HepG2 (cell line): ENCODE results near the gene TAPBP. TPM values are rescaled to one million over a fixed set of nuclear protein-coding genes. Genes with fewer than 3 reads are reported as not detected.

Experiments used
- BCL3 ChIP-seq: sonication (generic); formaldehyde crosslinking; IDR thresholded peaks from 2 replicates; pipeline ENCODE4 v1.5.1; 2020; ENCODE audit warnings: mild to moderate bottlenecking, missing genetic modification reagents, moderate library complexity
- ESRRA ChIP-seq: sonication (generic); formaldehyde crosslinking; IDR thresholded peaks from 2 replicates; pipeline ENCODE4 v1.5.1; 2020; ENCODE audit warnings: mild to moderate bottlenecking, low read depth, missing genetic modification reagents
- FOXK1 ChIP-seq: sonication (generic); formaldehyde crosslinking; IDR thresholded peaks from 2 replicates; pipeline ENCODE4 v1.4.0; 2020; ENCODE audit warnings: low read depth, missing genetic modification reagents, borderline replicate concordance
- GATA4 ChIP-seq: sonication (generic); IDR thresholded peaks from 2 replicates; pipeline ENCODE4 v1.6.1; 2016; ENCODE audit warnings: antibody characterized with exemption, low read depth, borderline replicate concordance
- PAF1 ChIP-seq: IDR thresholded peaks from 2 replicates; pipeline ENCODE4 v1.6.1; 2016; ENCODE audit warnings: missing genetic modification reagents, missing compliant biosample characterization
- SRY ChIP-seq: sonication (generic); formaldehyde crosslinking; IDR thresholded peaks from 2 replicates; pipeline ENCODE4 v1.8.0; 2022; ENCODE audit warnings: mild to moderate bottlenecking, missing genetic modification reagents
- USF2 ChIP-seq, 2 experiments: sonication (generic) in 1 of 2; formaldehyde crosslinking in 1 of 2; IDR thresholded peaks; 2 replicates each; pipeline versions ENCODE4 v1.5.1 to v1.6.1; 2011 to 2020; ENCODE audit warnings: borderline replicate concordance in 1 of 2, low read depth in 1 of 2, low read length in 1 of 2, mild to moderate bottlenecking in 1 of 2, missing genetic modification reagents in 1 of 2, moderate library complexity in 1 of 2
- ZBTB42 ChIP-seq: sonication (generic); formaldehyde crosslinking; IDR thresholded peaks from 2 replicates; pipeline ENCODE4 v1.5.0; 2020; ENCODE audit warnings: mild to moderate bottlenecking, missing genetic modification reagents
- ZNF274 ChIP-seq: sonication (generic); formaldehyde crosslinking; IDR thresholded peaks from 2 replicates; pipeline ENCODE4 v1.5.1; 2020; ENCODE audit warnings: mild to moderate bottlenecking, missing genetic modification reagents
- ZNF281 ChIP-seq: sonication (generic); formaldehyde crosslinking; IDR thresholded peaks from 2 replicates; pipeline ENCODE4 v1.4.0; 2020; ENCODE audit warnings: missing genetic modification reagents, borderline replicate concordance
- ZNF547 ChIP-seq: sonication (generic); formaldehyde crosslinking; IDR thresholded peaks from 2 replicates; pipeline ENCODE4 v1.5.1; 2020; ENCODE audit warnings: mild to moderate bottlenecking, missing genetic modification reagents
- ZNF749 ChIP-seq: sonication (generic); formaldehyde crosslinking; IDR thresholded peaks from 2 replicates; pipeline ENCODE4 v1.8.0; 2022; ENCODE audit warnings: mild to moderate bottlenecking, missing genetic modification reagents, moderate library complexity, borderline replicate concordance
- ZNF816 ChIP-seq: sonication (generic); formaldehyde crosslinking; IDR thresholded peaks from 2 replicates; pipeline ENCODE4 v1.8.0; 2022; ENCODE audit warnings: missing genetic modification reagents, mild to moderate bottlenecking, borderline replicate concordance
- polyA plus RNA-seq, 8 experiments: library from polyadenylated mRNA; depleted of rRNA in 3 of 8; stranded (reverse) in 7 of 8; unstranded in 1 of 8; fragments of >200 nt; fragmentation: Illumina TruSeq in 4 of 8; extraction: Trizol in 4 of 8; gene quantifications; 2 replicates each; pipeline versions ENCODE4 v1.2.1 to v1.2.3, GENCODE V29; 2011 to 2016; ENCODE audit warnings: low read depth in 4 of 8, missing spikeins in 1 of 8, mixed read lengths in 1 of 8; ENCODE audit not compliant: insufficient read depth in 1 of 8
- total RNA-seq, 5 experiments: library from RNA; depleted of rRNA; stranded (reverse); fragments of >200 nt; fragmentation: Illumina TruSeq; extraction: Trizol; gene quantifications; 2 replicates each; pipeline ENCODE4 v1.2.3, GENCODE V29; 2016; ENCODE audit warnings: low read depth in 1 of 5
- TF ChIP-seq, protein P1 (sequence below): sonication (generic); formaldehyde crosslinking; IDR thresholded peaks from 2 replicates; pipeline ENCODE4 v1.5.0; 2020; ENCODE audit warnings: missing genetic modification reagents

The TAPBP gene
- total and polyA plus RNA-seq, 2 of the 13 experiments (the other 11 are each of a cell fraction or from before 2014, with no cell fraction given), result 27.4 to 32.3 TPM

DNA sequence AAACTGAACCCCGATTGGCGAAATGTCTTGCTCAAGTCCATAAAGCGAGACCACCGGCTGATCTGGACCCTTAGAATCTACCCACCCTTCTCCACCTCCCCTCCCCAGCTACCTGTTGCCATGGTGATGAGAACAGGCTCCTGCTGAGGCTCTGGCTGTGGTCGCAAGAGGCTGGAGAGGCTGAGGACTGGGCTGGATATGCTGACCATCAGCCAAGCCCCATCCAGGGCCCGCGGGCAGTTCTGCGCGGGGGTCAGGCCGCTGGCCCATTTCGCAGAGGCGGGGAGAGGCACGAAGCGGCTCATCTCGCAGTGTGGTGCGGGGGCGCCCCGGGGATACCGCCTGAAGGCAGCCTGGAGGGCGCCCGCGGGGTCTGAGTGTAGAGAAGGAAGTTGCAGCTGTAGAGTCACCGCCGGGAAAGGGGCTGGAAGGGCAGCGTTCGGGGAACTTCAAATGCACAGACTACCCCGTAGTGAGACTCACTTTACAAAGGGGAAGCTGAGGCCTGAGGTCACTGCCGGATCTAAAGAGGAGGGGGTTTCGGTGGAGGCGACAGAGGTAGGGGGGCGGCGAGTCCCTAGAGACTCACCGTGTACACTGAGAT lies 671 bp downstream of the TAPBP start (continued):
- no peak for TF ChIP-seq GATA4
- TF ChIP-seq FOXK1 (CRISPR knock-in tag), result peak; percentile 9; the same call in 1 of the 2 replicates
- no peak for TF ChIP-seq ZBTB42
- TF ChIP-seq, protein P1, sequence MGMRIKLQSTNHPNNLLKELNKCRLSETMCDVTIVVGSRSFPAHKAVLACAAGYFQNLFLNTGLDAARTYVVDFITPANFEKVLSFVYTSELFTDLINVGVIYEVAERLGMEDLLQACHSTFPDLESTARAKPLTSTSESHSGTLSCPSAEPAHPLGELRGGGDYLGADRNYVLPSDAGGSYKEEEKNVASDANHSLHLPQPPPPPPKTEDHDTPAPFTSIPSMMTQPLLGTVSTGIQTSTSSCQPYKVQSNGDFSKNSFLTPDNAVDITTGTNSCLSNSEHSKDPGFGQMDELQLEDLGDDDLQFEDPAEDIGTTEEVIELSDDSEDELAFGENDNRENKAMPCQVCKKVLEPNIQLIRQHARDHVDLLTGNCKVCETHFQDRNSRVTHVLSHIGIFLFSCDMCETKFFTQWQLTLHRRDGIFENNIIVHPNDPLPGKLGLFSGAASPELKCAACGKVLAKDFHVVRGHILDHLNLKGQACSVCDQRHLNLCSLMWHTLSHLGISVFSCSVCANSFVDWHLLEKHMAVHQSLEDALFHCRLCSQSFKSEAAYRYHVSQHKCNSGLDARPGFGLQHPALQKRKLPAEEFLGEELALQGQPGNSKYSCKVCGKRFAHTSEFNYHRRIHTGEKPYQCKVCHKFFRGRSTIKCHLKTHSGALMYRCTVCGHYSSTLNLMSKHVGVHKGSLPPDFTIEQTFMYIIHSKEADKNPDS (CRISPR knock-in tag), result no peak
- 0 out of 2 replicates have a peak, but pooled peaks have one; percentile 20 for TF ChIP-seq ZNF281 (CRISPR knock-in tag)
- 0 out of 2 replicates have a peak, but pooled peaks have one; percentile 11 for TF ChIP-seq ESRRA (CRISPR knock-in tag)
- no peak for TF ChIP-seq USF2 (IDR thresholded peaks at IDR 0.05; ENCODE audit: low read depth, low read length)
- 0 out of 2 replicates have a peak, but pooled peaks have one; percentile 19 for TF ChIP-seq USF2 (CRISPR knock-in tag; IDR thresholded peaks at IDR 0.05; ENCODE audit: borderline replicate concordance)
- TF ChIP-seq PAF1 (CRISPR knock-in tag), result no peak
- TF ChIP-seq ZNF274 (CRISPR knock-in tag), result 0 out of 2 replicates have a peak, but pooled peaks have one; percentile 29
- 0 out of 2 replicates have a peak, but pooled peaks have one; percentile 0 for TF ChIP-seq ZNF816 (CRISPR knock-in tag)
- TF ChIP-seq SRY, result peak; percentile 34
- peak; percentile 65 for TF ChIP-seq BCL3 (CRISPR knock-in tag)
- TF ChIP-seq ZNF547 (CRISPR knock-in tag), result 0 out of 2 replicates have a peak, but pooled peaks have one; percentile 71
- TF ChIP-seq ZNF749 (CRISPR knock-in tag), result no peak
